GM10248 (cell line): ENCODE results near the gene PPP2R2C.

Source experiments
- CTCF ChIA-PET: fragments of 300-600 bp; sonication (Branson Sonifier 250); formaldehyde crosslinking; extraction: SDS; loops from one replicate; lab custom pipeline; 2021; ENCODE audit warnings: antibody characterized with exemption; lab: Yijun Ruan, JAX
- POLR2A ChIA-PET: fragments of 350-650 bp; sonication (Branson Sonifier 250); formaldehyde crosslinking; extraction: SDS; loops from one replicate; lab custom pipeline; 2020; ENCODE audit warnings: antibody characterized with exemption; lab: Yijun Ruan, JAX
- DNase-seq: peaks from one replicate; pipeline ENCODE4 v3.0.0; 2012; ENCODE audit errors: extremely low spot score
- TF ChIP-seq, protein P1 (sequence below): IDR thresholded peaks from 2 replicates; pipeline ENCODE4 v1.5.1; 2012; ENCODE audit warnings: mild to moderate bottlenecking, low read depth; ENCODE audit errors: extremely low read depth, missing control alignments, control extremely low read depth

The PPP2R2C gene

GRCh38 chr4:6378493-6379445, 93.6 kb downstream of the PPP2R2C start:
- TF ChIP-seq, protein P1, sequence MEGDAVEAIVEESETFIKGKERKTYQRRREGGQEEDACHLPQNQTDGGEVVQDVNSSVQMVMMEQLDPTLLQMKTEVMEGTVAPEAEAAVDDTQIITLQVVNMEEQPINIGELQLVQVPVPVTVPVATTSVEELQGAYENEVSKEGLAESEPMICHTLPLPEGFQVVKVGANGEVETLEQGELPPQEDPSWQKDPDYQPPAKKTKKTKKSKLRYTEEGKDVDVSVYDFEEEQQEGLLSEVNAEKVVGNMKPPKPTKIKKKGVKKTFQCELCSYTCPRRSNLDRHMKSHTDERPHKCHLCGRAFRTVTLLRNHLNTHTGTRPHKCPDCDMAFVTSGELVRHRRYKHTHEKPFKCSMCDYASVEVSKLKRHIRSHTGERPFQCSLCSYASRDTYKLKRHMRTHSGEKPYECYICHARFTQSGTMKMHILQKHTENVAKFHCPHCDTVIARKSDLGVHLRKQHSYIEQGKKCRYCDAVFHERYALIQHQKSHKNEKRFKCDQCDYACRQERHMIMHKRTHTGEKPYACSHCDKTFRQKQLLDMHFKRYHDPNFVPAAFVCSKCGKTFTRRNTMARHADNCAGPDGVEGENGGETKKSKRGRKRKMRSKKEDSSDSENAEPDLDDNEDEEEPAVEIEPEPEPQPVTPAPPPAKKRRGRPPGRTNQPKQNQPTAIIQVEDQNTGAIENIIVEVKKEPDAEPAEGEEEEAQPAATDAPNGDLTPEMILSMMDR: no peak
- ChIA-PET CTCF (interaction anchor here (1.0 kb wide), 1 partner anchor 47 kb away, joined by 3 read pairs; no protein-coding TSS in a partner anchor), POLR2A (no interaction called here)
- no peak for DNase-seq

DNA sequence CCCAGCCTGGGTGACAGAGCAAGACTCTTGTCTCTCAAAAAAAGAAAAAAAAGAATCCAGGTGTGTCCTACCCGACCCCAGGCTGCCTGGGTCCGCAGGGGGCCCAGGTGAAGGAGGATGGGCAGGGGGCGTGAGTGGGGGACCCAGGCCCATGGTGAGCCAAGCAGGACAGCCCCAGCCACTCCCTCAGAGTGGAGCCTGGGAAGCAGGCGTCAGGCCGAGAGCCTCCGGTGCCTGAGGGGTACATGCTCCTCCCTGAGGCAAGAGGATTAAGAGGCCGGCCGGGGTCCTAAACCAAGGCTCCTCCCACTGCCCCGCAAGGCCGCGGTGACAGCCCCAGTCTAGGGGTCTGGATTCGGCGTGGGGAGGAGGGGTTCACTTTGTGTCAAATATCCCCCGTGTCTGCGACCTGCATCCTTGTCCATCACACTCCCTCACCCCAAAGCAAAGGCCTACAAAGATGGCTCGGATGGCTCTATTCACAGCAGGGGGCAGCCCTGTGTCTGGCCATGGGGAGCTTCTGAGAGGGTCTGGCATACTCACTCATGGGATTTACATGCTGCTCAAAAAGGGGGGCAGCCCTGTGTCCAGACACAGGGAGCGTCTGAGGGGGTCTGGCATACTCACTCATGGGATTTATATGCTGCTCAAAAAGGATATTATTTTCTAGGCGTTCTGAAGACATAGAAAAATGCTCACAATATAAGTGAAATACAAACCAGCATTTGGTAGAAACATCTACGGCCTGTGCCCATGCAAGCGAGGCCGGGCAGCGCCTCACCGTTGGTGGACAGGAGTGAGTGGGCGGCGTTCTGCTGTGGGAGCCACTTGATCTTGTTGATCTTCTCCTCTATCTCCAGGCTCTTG, 94.6 kb downstream of the PPP2R2C start:
- ChIA-PET POLR2A (no interaction called here), CTCF (no interaction called here)
- no peak for DNase-seq
- TF ChIP-seq, protein P1: no peak

DNA sequence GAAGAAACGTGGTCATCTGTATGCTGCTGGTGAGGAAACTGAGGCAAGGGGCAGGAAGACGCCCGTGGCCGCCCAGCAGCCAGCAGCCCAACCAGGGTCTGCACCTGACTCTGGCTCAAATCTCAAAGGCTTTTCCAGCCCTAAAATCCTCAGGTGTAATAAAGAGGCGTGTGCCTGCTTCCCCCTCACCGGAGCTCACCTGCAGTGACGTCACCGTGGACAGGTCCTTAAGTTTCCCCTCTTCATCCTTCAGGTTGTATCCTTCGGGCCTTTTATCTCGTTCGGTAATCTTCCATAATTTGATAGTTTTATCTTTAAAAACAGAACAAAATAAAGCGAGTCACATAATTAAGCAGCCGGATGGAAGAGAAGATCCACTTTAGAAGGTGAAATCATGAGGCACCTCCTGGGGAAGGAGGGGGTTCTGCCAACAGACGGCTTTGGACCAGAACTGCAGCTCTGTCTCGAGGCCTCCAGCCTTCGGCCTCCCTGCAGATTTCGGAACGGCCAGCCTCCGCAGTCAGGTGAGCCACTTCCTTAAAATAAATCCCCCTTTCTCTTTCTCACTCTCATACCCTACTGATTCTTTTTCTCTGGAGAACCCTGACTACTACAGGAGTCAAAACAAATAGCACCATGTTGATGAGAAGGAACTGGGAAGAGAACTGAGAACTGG, 96.7 kb downstream of the PPP2R2C start:
- ChIA-PET CTCF (no interaction called here), POLR2A (no interaction called here)
- TF ChIP-seq, protein P1: no peak
- DNase-seq: no peak

DNA sequence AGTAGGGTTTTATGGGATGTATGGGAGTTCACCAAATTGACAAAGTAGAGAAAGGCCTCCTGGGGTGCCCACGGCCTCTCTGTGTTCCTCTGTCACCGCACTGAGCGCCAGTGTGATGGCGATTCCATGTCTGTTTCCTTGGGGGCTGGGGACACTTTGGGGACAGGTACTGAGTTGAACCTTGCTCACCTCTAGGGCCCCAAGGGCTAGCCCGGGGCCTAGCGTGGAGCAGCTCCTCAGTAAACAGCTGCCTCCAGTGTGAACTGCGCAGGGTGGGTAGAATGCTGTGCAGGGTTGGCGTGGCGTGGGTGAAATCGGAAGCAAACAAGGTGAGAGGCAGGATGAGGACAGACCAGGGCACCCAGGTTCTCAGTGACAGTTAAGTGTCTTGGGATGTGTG, 97.8 kb downstream of the PPP2R2C start:
- TF ChIP-seq, protein P1: no peak
- DNase-seq: no peak
- CTCF ChIA-PET: interaction anchor here (1.2 kb wide), 1 partner anchor 47 kb away, joined by 3 read pairs; no protein-coding TSS in a partner anchor
- POLR2A ChIA-PET: no interaction called here

GRCh38 chr4:6373541-6374410, 98.6 kb downstream of the PPP2R2C start:
- TF ChIP-seq, protein P1: no peak
- ChIA-PET CTCF (interaction anchor here (1.1 to 1.5 kb wide), 3 partner anchors 42 to 123 kb away, joined by 3 to 5 read pairs (median 3); no protein-coding TSS in a partner anchor), POLR2A (no interaction called here)
- no peak for DNase-seq
